Tibial nerve (tissue), 4 donors: ENCODE measurements around the gene M1AP.

Experiments
- EP300 ChIP-seq, 2 donors: sonication (generic); formaldehyde crosslinking; IDR thresholded peaks; one replicate each; pipeline ENCODE4 v1.6.1; 2017; ENCODE audit warnings: antibody characterized with exemption in 2 of 2, mild to moderate bottlenecking in 1 of 2
- POLR2A ChIP-seq, 2 donors: fragments of 450-650 bp; IDR thresholded peaks; one replicate each; pipeline ENCODE4 v1.6.1; 2017; ENCODE audit warnings: antibody characterized with exemption in 2 of 2, mild to moderate bottlenecking in 2 of 2, moderate library complexity in 2 of 2
- TF ChIP-seq, protein P1 (sequence below), 5 experiments: fragments of 200-600 bp in 3 of 5; fragments of 450-650 bp in 2 of 5; sonication (generic) in 3 of 5; IDR thresholded peaks; one replicate each; pipeline ENCODE4 v1.5.1; 2016 to 2019; ENCODE audit warnings: antibody characterized with exemption in 5 of 5, mild to moderate bottlenecking in 3 of 5, moderate library complexity in 2 of 5

DNA sequence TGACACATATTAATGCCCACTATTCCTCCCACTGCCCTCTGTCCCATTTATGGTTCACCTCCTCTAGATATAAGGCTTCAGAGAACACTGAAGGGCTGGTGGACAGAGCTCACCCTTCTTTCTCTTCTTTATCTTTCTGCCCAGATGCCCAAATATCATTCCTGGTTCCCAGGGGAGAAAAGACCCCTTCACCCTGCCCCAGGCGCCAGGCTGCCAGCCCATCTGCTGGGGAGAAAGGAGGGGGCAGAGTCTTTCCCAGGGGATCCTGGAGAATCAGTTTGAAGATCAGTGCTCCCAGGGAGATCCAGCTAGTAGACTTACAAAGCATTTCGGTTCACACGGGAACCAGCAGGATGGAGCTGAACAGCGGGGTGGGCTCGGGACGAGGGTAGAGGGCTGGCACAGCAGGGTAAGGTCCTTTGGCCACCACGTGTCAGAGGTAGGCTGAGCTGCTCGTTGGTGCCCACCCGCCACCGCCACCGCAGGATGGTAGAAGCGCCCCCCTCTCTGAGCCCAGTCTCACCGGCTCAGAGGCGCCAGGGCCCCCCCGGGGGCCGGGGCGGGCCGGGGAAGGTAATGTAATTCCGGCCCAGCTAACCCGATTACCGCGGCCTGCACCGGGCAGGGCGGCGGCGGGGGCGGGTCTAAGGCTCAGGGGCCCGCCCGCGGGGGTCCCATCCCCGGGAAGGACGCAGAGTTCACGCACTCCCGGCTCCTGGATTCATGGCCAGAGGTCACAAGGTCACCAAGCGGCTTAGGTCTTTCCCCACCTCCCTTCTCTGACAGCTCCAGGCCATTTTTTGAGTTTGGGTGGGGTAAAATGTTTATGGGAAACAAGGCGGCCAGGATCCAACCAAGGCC lies 135.2 kb downstream of the M1AP start:
- TF ChIP-seq, protein P1, sequence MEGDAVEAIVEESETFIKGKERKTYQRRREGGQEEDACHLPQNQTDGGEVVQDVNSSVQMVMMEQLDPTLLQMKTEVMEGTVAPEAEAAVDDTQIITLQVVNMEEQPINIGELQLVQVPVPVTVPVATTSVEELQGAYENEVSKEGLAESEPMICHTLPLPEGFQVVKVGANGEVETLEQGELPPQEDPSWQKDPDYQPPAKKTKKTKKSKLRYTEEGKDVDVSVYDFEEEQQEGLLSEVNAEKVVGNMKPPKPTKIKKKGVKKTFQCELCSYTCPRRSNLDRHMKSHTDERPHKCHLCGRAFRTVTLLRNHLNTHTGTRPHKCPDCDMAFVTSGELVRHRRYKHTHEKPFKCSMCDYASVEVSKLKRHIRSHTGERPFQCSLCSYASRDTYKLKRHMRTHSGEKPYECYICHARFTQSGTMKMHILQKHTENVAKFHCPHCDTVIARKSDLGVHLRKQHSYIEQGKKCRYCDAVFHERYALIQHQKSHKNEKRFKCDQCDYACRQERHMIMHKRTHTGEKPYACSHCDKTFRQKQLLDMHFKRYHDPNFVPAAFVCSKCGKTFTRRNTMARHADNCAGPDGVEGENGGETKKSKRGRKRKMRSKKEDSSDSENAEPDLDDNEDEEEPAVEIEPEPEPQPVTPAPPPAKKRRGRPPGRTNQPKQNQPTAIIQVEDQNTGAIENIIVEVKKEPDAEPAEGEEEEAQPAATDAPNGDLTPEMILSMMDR (IDR thresholded peaks at IDR 0.05), result no peak
- no peak for TF ChIP-seq POLR2A (IDR thresholded peaks at IDR 0.05)
- TF ChIP-seq EP300 (IDR thresholded peaks at IDR 0.05), result no peak
